ENCODE measurements around the gene ERAL1.

DNA sequence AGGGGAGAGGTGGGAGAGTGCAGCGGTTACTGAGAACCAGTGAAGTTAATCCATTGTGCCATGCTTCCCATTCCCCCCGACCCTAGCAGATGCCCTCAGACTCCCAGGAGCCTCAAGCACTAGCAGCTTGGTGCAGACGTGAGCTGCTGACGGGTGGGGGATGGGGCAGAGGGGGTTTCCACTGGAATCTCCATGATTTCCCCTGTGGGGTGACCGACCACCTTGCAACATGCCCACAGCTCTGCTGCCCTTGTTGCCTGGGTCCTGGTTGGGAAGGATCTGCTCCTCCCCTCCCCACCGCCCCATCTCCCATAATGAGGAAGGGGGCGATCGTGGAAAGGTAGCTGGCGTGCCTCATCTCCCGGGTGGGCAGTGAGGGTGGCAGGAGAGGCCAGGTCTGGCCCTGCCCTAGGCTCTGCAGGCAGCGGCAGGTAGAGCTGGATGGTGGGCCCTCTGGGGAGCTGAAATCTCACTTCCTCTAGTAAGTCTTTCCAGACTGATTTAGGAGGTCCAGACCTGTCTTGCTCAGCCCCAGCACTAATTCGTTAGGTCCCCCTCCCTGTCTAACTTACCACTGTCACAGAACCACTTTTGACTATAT is 33.2 kb downstream of the ERAL1 start:
- TF ChIP-seq, protein P1, sequence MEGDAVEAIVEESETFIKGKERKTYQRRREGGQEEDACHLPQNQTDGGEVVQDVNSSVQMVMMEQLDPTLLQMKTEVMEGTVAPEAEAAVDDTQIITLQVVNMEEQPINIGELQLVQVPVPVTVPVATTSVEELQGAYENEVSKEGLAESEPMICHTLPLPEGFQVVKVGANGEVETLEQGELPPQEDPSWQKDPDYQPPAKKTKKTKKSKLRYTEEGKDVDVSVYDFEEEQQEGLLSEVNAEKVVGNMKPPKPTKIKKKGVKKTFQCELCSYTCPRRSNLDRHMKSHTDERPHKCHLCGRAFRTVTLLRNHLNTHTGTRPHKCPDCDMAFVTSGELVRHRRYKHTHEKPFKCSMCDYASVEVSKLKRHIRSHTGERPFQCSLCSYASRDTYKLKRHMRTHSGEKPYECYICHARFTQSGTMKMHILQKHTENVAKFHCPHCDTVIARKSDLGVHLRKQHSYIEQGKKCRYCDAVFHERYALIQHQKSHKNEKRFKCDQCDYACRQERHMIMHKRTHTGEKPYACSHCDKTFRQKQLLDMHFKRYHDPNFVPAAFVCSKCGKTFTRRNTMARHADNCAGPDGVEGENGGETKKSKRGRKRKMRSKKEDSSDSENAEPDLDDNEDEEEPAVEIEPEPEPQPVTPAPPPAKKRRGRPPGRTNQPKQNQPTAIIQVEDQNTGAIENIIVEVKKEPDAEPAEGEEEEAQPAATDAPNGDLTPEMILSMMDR (CRISPR knock-in tag; IDR thresholded peaks at IDR 0.05): no peak
- TF ChIP-seq ZNF24 (IDR thresholded peaks at IDR 0.05) (no peak), RFXAP (CRISPR knock-in tag; IDR thresholded peaks at IDR 0.05; ENCODE audit: borderline replicate concordance) (no peak), MAZ (IDR thresholded peaks at IDR 0.05; ENCODE audit: borderline replicate concordance, low read depth, low read length) (no peak), MAZ (CRISPR knock-in tag; IDR thresholded peaks at IDR 0.05; ENCODE audit: low read depth) (no peak)

Measured in HepG2 (cell line).